BLaER1 treated with 17β-estradiol and CSF1 and Interleukin-3, amounts not matched to agents 10 nM and 100 nM (cell line): ENCODE measurements around the gene CATSPERD.
A peak's percentile ranks its signal among the peaks of the same experiment; 100 is the strongest.
"Not testable (repeated sequence)": the region's sequence is repeated elsewhere in the genome, so short reads cannot be mapped to it uniquely, and the experiment has no call there.

ENCODE experiments used
- H3K27ac ChIP-seq, 11 experiments: shearing (Covaris generic); formaldehyde crosslinking; 2 replicates each; pipeline ENCODE4 v1.8.1; 2022
- H3K27me3 ChIP-seq, 11 experiments: shearing (Covaris generic); formaldehyde crosslinking; 2 replicates each; pipeline ENCODE4 v1.8.1; 2022
- H3K36me3 ChIP-seq, 11 experiments: shearing (Covaris generic); formaldehyde crosslinking; 2 replicates each; pipeline ENCODE4 v1.8.1; 2022
- H3K4me1 ChIP-seq, 10 experiments: shearing (Covaris generic); formaldehyde crosslinking; 2 replicates each; pipeline ENCODE4 v1.8.1; 2022
- H3K4me2 ChIP-seq, 11 experiments: shearing (Covaris generic); formaldehyde crosslinking; 2 replicates each; pipeline ENCODE4 v1.8.1; 2022
- H3K4me3 ChIP-seq, 10 experiments: shearing (Covaris generic); formaldehyde crosslinking; 2 replicates each; pipeline ENCODE4 v1.8.1; 2022
- H3K9ac ChIP-seq, 11 experiments: shearing (Covaris generic); formaldehyde crosslinking; 2 replicates each; pipeline ENCODE4 v1.8.1; 2022
- H3K9me3 ChIP-seq, 11 experiments: shearing (Covaris generic); formaldehyde crosslinking; replicated peaks in 1 of 11; 2 replicates each; pipeline ENCODE4 v1.8.1; 2022
- H4K20me1 ChIP-seq, 11 experiments: shearing (Covaris generic); formaldehyde crosslinking; 2 replicates each; pipeline ENCODE4 v1.8.1; 2022
- Cebpa-rat ChIP-seq, 11 experiments: shearing (Covaris generic); IDR thresholded peaks; 2 replicates each; pipeline ENCODE4 v1.8.1; 2022

CATSPERD gene

GRCh38 chr19:5714816-5715215 lies 5.6 kb upstream of the CATSPERD start:
- peaks cover 53 to 84% (median 71%) of the 10 kb centered on the region in 11 experiments for H3K36me3 ChIP-seq
- H3K4me2 ChIP-seq: no peak overlapping the region
- H3K9me3 ChIP-seq: no peaks in the 10 kb centered on the region
- peaks cover 20 to 29% (median 24%) of the 10 kb centered on the region in 10 experiments for H3K4me1 ChIP-seq
- TF ChIP-seq Cebpa-rat (IDR thresholded peaks at IDR 0.05): no peak
- H3K27ac ChIP-seq: no peak overlapping the region
- H3K9ac ChIP-seq: no peak overlapping the region; a peak in 1 of 22 replicates
- peaks cover 53 to 97% (median 89%) of the 10 kb centered on the region in 11 experiments; a peak in 21 of 22 replicates for H4K20me1 ChIP-seq
- no peaks in the 10 kb centered on the region for H3K27me3 ChIP-seq
- no peak overlapping the region for H3K4me3 ChIP-seq

DNA sequence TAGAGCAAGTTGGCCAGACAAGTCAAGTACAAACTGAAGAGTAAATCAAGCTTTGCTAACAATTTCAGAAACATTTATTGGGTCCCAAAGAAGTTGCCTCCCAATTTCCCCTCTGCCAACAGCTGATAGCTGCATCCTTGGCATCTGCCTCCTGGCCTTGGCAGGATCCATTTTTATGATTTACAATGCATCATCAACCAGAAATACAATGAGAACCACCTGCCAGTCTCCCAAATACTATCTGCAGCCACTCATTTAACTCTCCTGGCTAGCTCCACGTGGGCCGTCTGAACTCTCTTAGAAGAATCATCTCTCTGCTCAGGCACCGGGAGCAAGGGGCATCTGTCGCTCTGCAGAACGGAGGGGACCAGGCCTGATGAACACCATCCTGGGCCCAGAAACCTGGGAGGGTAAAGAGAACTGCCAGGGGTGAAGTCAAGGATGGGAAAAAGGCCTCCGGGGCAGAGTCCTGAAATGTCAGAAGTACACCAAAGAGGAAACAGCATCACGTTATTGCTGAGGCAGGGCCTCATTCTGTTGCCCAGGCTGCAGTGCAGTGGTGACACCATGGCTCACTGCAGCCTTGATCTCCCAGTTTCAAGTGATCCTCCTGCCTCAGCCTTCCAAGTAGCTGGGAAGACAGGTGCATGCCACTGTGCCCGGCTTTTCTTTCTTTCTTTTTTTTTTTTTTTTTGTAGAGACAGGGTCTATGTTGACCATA lies 3.1 kb upstream of the CATSPERD start:
- TF ChIP-seq Cebpa-rat (IDR thresholded peaks at IDR 0.05): no peak
- Histone ChIP-seq H3K9me3 (no peaks in the 10 kb centered on the region), H3K27ac (peak overlapping the region in 9 of 11 experiments; percentile 85 to 99 (median 95); a peak in 16 of 22 replicates), H4K20me1 (peaks cover 33 to 71% (median 66%) of the 10 kb centered on the region in 11 experiments; a peak in 20 of 22 replicates), H3K4me3 (peak overlapping the region in 9 of 10 experiments; percentile 79 to 100 (median 94); a peak in 16 of 20 replicates), H3K9ac (peak overlapping the region; percentile 92 to 99 (median 96); a peak in 21 of 22 replicates), H3K27me3 (no peaks in the 10 kb centered on the region), H3K4me2 (peak overlapping the region; percentile 89 to 99 (median 97)), H3K36me3 (peaks cover 27 to 58% (median 46%) of the 10 kb centered on the region in 11 experiments), H3K4me1 (peaks cover 20 to 35% (median 28%) of the 10 kb centered on the region in 10 experiments)

DNA sequence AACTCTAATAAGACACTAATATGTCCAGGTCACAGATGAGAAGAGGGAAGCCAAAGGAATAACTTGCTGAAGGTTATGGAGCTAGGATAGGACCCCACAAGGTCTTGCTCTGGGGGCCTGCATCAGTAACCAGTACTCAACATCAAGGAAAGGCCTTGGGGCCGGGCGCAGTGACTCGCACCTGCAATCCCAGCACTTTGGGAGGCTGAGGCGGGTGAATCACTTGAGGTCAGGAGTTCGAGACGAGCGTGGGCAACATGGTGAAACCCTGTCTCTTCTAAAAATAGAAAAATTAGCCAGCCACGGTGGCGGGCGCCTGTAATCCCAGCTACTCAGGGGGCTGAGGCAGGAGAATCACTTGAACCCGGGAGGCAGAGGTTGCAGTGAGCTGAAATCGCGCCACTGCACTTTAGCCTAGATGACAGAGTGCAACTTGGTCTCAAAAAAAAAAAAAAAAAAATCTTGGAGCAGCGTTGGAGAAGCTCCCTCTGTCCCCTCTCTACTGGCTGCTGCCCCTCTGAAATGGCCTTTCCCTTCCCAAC lies 2.3 kb upstream of the CATSPERD start:
- Histone ChIP-seq H3K9me3 (no peaks in the 10 kb centered on the region), H3K4me2 (peak overlapping the region; percentile 89 to 99 (median 97)), H3K27ac (peak overlapping the region; percentile 85 to 99 (median 95)), H3K36me3 (peaks cover 20 to 51% (median 38%) of the 10 kb centered on the region in 11 experiments), H3K4me3 (peak overlapping the region; percentile 79 to 100 (median 94)), H3K27me3 (no peaks in the 10 kb centered on the region), H3K4me1 (peaks cover 20 to 35% (median 28%) of the 10 kb centered on the region in 10 experiments), H3K9ac (peak overlapping the region; percentile 92 to 99 (median 96)), H4K20me1 (peaks cover 32 to 64% (median 60%) of the 10 kb centered on the region in 11 experiments; a peak in 20 of 22 replicates)
- no peak for TF ChIP-seq Cebpa-rat (IDR thresholded peaks at IDR 0.05)

- Histone ChIP-seq H3K9ac (peak overlapping the region; percentile 92 to 99 (median 96)), H3K27me3 (no peaks in the 10 kb centered on the region), H3K4me1 (peaks cover 20 to 35% (median 28%) of the 10 kb centered on the region in 10 experiments), H3K27ac (peak overlapping the region; percentile 85 to 99 (median 95)), H3K4me2 (peak overlapping the region; percentile 89 to 99 (median 97)), H3K36me3 (peaks cover 14 to 45% (median 32%) of the 10 kb centered on the region in 11 experiments), H3K4me3 (peak overlapping the region; percentile 79 to 100 (median 94)), H3K9me3 (no peaks in the 10 kb centered on the region), H4K20me1 (peaks cover 26 to 58% (median 54%) of the 10 kb centered on the region in 11 experiments; a peak in 20 of 22 replicates)
- TF ChIP-seq Cebpa-rat (IDR thresholded peaks at IDR 0.05): no peak
Observed at GRCh38 chr19:5718579-5719273, 1.7 kb upstream of the CATSPERD start.

DNA sequence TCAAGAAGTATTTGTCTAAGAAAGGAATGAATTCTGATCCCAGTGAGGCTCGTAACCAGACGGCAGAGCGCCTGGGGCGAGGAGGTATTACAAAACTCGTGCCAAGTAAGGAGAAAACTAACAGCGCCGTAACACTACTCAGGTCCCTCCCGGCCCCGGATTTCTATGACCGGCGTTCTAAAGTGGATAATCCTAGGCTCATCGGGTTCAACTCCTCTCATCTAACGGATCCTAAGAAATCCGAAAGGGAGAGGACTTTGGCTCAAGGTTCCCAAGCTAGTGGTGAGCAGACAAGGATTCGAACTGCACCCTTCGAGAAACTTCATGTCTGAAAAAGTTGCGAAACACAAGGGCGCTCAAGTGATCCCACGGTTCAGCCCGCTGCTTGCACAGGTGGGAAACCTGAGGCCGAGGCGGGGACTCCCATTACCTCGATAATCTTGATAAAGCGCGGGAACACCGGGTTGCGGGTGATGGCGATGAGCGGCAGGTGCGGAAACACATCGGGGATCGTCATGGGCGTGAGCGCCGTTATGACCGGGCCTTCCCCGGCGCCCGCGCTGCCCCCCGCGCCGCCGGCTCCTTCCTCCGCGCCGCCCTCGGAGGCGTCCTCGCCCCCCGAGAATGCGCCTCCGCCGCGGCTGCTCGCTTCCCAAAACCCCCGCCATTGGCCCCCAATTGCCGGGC lies 1.0 kb upstream of the CATSPERD start:
- Histone ChIP-seq H3K4me1 (peaks cover 20 to 35% (median 28%) of the 10 kb centered on the region in 10 experiments), H3K9me3 (no peaks in the 10 kb centered on the region), H4K20me1 (peaks cover 19 to 51% (median 47%) of the 10 kb centered on the region in 11 experiments; a peak in 20 of 22 replicates), H3K4me2 (peak overlapping the region; percentile 89 to 99 (median 97)), H3K4me3 (peak overlapping the region; percentile 79 to 100 (median 94)), H3K9ac (peak overlapping the region; percentile 92 to 99 (median 96)), H3K27me3 (no peaks in the 10 kb centered on the region), H3K27ac (peak overlapping the region; percentile 85 to 99 (median 95)), H3K36me3 (peaks cover 8 to 38% (median 27%) of the 10 kb centered on the region in 11 experiments; a peak in 20 of 22 replicates)
- peak in 5 of 11 experiments; percentile 23 to 76 (median 53); a peak in 7 of 22 replicates for TF ChIP-seq Cebpa-rat (IDR thresholded peaks at IDR 0.05)

GRCh38 chr19:5727453-5728050 lies 7.1 kb downstream of the CATSPERD start:
- TF ChIP-seq Cebpa-rat (IDR thresholded peaks at IDR 0.05): no peak
- H3K27me3 ChIP-seq: no peaks in the 10 kb centered on the region
- H3K4me2 ChIP-seq: no peak overlapping the region
- H3K27ac ChIP-seq: no peak overlapping the region
- no peak overlapping the region for H3K4me3 ChIP-seq
- H3K9me3 ChIP-seq: peaks cover 0 to 9% (median 7%) of the 10 kb centered on the region in 11 experiments; a peak in 12 of 22 replicates
- H3K9ac ChIP-seq: no peak overlapping the region
- H4K20me1 ChIP-seq: no peaks in the 10 kb centered on the region
- no peaks in the 10 kb centered on the region for H3K4me1 ChIP-seq
- no peaks in the 10 kb centered on the region for H3K36me3 ChIP-seq

- H3K9ac ChIP-seq, H3K27me3 ChIP-seq, H3K36me3 ChIP-seq, H3K27ac ChIP-seq, H3K9me3 ChIP-seq, H4K20me1 ChIP-seq, H3K4me3 ChIP-seq, H3K4me1 ChIP-seq: not testable (repeated sequence)
- 0 out of 22 replicates have a peak overlapping the region, but pooled peaks of 1 of the 11 experiments have one; percentile 5 for H3K4me2 ChIP-seq
Observed at GRCh38 chr19:5733172-5733571, 12.7 kb downstream of the CATSPERD start.

DNA sequence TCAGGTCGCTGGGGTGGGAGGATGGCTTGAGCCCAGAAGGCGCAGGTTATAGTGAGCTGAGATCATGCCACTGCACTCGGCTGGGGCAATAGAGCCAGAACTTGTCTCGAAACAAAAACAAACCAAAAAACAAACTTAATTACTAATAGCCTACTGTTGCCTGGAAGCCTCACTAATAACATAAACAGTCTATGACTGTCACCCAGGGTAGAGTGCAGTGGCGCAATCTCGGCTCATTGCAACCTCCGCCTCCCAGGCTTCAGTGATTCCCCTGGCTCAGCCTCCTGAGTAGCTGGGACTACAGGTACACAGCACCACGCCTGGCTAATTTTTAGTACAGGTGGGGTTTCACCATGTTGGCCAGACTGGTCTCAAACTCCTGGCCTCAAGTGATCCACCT lies 18.0 kb downstream of the CATSPERD start:
- H3K9ac ChIP-seq: no peak overlapping the region
- H3K4me3 ChIP-seq: no peak overlapping the region
- H4K20me1 ChIP-seq: no peaks in the 10 kb centered on the region
- H3K9me3 ChIP-seq: no peaks in the 10 kb centered on the region
- no peak for TF ChIP-seq Cebpa-rat (IDR thresholded peaks at IDR 0.05)
- H3K27ac ChIP-seq: no peak overlapping the region
- H3K36me3 ChIP-seq: no peaks in the 10 kb centered on the region
- H3K27me3 ChIP-seq: no peaks in the 10 kb centered on the region
- H3K4me2 ChIP-seq: no peak overlapping the region
- peaks cover 0 to 1% (median 0%) of the 10 kb centered on the region in 10 experiments; a peak in 2 of 20 replicates for H3K4me1 ChIP-seq
